Measurements from ENCODE around the gene CDHR2.

The CDHR2 gene

GRCh38 chr5:176548967-176549444, at the start of gene CDHR2:
Gene CDHR2 (plus strand): TSS chr5:176549342. CDS start chr5:176565353, 16,011 bp downstream.
- DNase-seq = no peak

GRCh38 chr5:176500511-176500910, 48.6 kb upstream of the CDHR2 start:
- DNase-seq = no peak

- DNase-seq = no peak
These were observed 47.8 kb upstream of the CDHR2 start for GRCh38 chr5:176501333-176501732.

GRCh38 chr5:176503496-176503895, 45.6 kb upstream of the CDHR2 start:
- no peak for DNase-seq

- DNase-seq = no peak
These were observed 41.2 kb upstream of the CDHR2 start for GRCh38 chr5:176507911-176508310.

GRCh38 chr5:176508603-176509002, 40.5 kb upstream of the CDHR2 start:
- DNase-seq = no peak

GRCh38 chr5:176513788-176514187, 35.4 kb upstream of the CDHR2 start:
- no peak for DNase-seq

- DNase-seq = no peak
These were observed 34.7 kb upstream of the CDHR2 start for GRCh38 chr5:176514244-176514950.

- DNase-seq = no peak
These were observed 33.7 kb upstream of the CDHR2 start for GRCh38 chr5:176515396-176515795.

- no peak for DNase-seq
These were observed 32.0 kb upstream of the CDHR2 start for GRCh38 chr5:176517053-176517661.

GRCh38 chr5:176519810-176520720, 29.1 kb upstream of the CDHR2 start:
- DNase-seq = no peak

GRCh38 chr5:176521286-176521685, 27.9 kb upstream of the CDHR2 start:
- no peak for DNase-seq

GRCh38 chr5:176521699-176522263, 27.4 kb upstream of the CDHR2 start:
- no peak for DNase-seq

GRCh38 chr5:176524138-176524537, 25.0 kb upstream of the CDHR2 start:
- DNase-seq = no peak

GRCh38 chr5:176524987-176525386, 24.2 kb upstream of the CDHR2 start:
- DNase-seq = no peak

GRCh38 chr5:176525677-176526076, 23.5 kb upstream of the CDHR2 start:
- no peak for DNase-seq

- DNase-seq = no peak
These were observed 22.7 kb upstream of the CDHR2 start for GRCh38 chr5:176526462-176526861.

- no peak for DNase-seq
These were observed 21.6 kb upstream of the CDHR2 start for GRCh38 chr5:176527246-176528222.

GRCh38 chr5:176528301-176528700, 20.8 kb upstream of the CDHR2 start:
- DNase-seq = no peak

GRCh38 chr5:176528761-176529115, 20.4 kb upstream of the CDHR2 start:
- DNase-seq = no peak

GRCh38 chr5:176529116-176529740, 19.9 kb upstream of the CDHR2 start:
- no peak for DNase-seq

GRCh38 chr5:176529741-176530141, 19.4 kb upstream of the CDHR2 start:
- no peak for DNase-seq

Measured in NCI-H2029 (cell line).